Activated B cell treated with CpG ODN at 0.5 μM for 24 hours (primary cell): ENCODE measurements around the gene GRPEL1. TPM values are rescaled to one million over a fixed set of nuclear protein-coding genes. Genes with fewer than 3 reads are reported as not detected.
"Not testable (repeated sequence)": the region's sequence is repeated elsewhere in the genome, so short reads cannot be mapped to it uniquely, and the experiment has no call there.

Experiments
- ATAC-seq: fragments of 200-7000 bp; cut with Tn5 transposase; one replicate; pipeline ENCODE4 v1.10.0; 2021; ENCODE audit warnings: low read depth, mild to moderate bottlenecking, moderate library complexity
- CTCF ChIA-PET: fragments of 350-600 bp; sonication (Branson Sonifier 250); formaldehyde crosslinking; loops from one replicate; lab custom pipeline; 2021; ENCODE audit warnings: antibody characterized with exemption; lab: Charles Lee
- POLR2A ChIA-PET: fragments of 350-600 bp; sonication (Branson Sonifier 250); formaldehyde crosslinking; loops from one replicate; lab custom pipeline; 2021; ENCODE audit warnings: antibody characterized with exemption; lab: Charles Lee
- DNase-seq: peaks from one replicate; pipeline ENCODE4 v3.0.0; 2022
- H3K27ac Mint-ChIP-seq: one replicate; pipeline ENCODE4 v1.8.0; 2020; ENCODE audit warnings: mixed read lengths
- H3K27me3 Mint-ChIP-seq: one replicate; pipeline ENCODE4 v1.8.0; 2021; ENCODE audit warnings: mixed read lengths
- H3K36me3 Mint-ChIP-seq: one replicate; pipeline ENCODE4 v1.8.0; 2021; ENCODE audit warnings: low read depth, mixed read lengths
- H3K4me1 Mint-ChIP-seq: one replicate; pipeline ENCODE4 v1.8.0; 2021; ENCODE audit warnings: mixed read lengths
- H3K4me3 Mint-ChIP-seq: one replicate; pipeline ENCODE4 v1.8.0; 2020; ENCODE audit warnings: mild to moderate bottlenecking, mixed read lengths
- H3K9me3 Mint-ChIP-seq: one replicate; pipeline ENCODE4 v1.8.0; 2020; ENCODE audit warnings: mixed read lengths
- CTCF ChIP-seq: fragments of 200-600 bp; IDR thresholded peaks from one replicate; pipeline ENCODE4 v1.8.0; 2022; ENCODE audit warnings: antibody characterized with exemption, mild to moderate bottlenecking
- intact Hi-C: fragments of 100-400 bp; cut with micrococcal nuclease; formaldehyde crosslinking; loops from one replicate; pipeline ENCODE4 v1.15.1; 2024
- total RNA-seq: library from RNA; stranded (reverse); gene quantifications from 2 replicates; pipeline ENCODE4 v1.2.3, GENCODE V29; 2022

Gene GRPEL1
- total RNA-seq, 1 donor from 2014 or later, result 31.8 TPM

GRCh38 chr4:7103031-7103606, 35.3 kb upstream of the GRPEL1 start:
- CTCF ChIA-PET, result interaction anchor here (1.0 to 1.4 kb wide), 3 partner anchors 10 to 35 kb away, joined by 3 to 4 read pairs (median 3); partner anchors contain the start of gene GRPEL1
- peak; percentile 96 for ATAC-seq
- intact Hi-C loops, result loop anchor here (1.0 kb wide), 5 partner anchors 35 to 834 kb away; partner anchors contain the start of genes BLOC1S4, GRPEL1, TADA2B and WFS1

GRCh38 chr4:7102516-7102909, 34.6 kb upstream of the GRPEL1 start:
- H3K36me3 Mint-ChIP-seq, H3K27me3 Mint-ChIP-seq, DNase-seq, H3K27ac Mint-ChIP-seq, ATAC-seq, H3K9me3 Mint-ChIP-seq, intact Hi-C loops: not testable (repeated sequence)
- Mint-ChIP-seq H3K4me3 (peak overlapping the region; percentile 91), H3K4me1 (peaks cover 20% of the 10 kb centered on the region)
- POLR2A ChIA-PET, result interaction anchor here (0.7 to 1.2 kb wide), 3 partner anchors 34 to 204 kb away, joined by 3 read pairs; partner anchors contain the start of gene GRPEL1
- CTCF ChIA-PET, result interaction anchor here (1.0 to 1.4 kb wide), 3 partner anchors 10 to 34 kb away, joined by 3 to 4 read pairs (median 3); partner anchors contain the start of gene GRPEL1

More at GRCh38 chr4:7103031-7103606, 35.3 kb upstream of the GRPEL1 start:
- no peak for TF ChIP-seq CTCF
- peaks cover under 1% of the 10 kb centered on the region for H3K27me3 Mint-ChIP-seq
- no peaks in the 10 kb centered on the region for H3K36me3 Mint-ChIP-seq
- peak overlapping the region; percentile 46 for H3K27ac Mint-ChIP-seq
- POLR2A ChIA-PET, result interaction anchor here (0.7 to 1.2 kb wide), 2 partner anchors 35 to 205 kb away, joined by 3 read pairs; partner anchors contain the start of gene GRPEL1
- peaks cover 20% of the 10 kb centered on the region for H3K4me1 Mint-ChIP-seq
- no peaks in the 10 kb centered on the region for H3K9me3 Mint-ChIP-seq
- H3K4me3 Mint-ChIP-seq, result peak overlapping the region; percentile 91
- peak; percentile 65 for DNase-seq

- ChIA-PET POLR2A (interaction anchor here (0.7 to 1.2 kb wide), 2 partner anchors 34 to 139 kb away, joined by 3 read pairs; partner anchors contain the start of gene GRPEL1), CTCF (interaction anchor here (1.0 to 1.4 kb wide), 4 partner anchors 11 to 34 kb away, joined by 3 to 4 read pairs (median 3); partner anchors contain the start of gene GRPEL1)
- Mint-ChIP-seq H3K9me3 (no peaks in the 10 kb centered on the region), H3K27ac (no peak overlapping the region), H3K27me3 (peaks cover 4% of the 10 kb centered on the region), H3K36me3 (no peaks in the 10 kb centered on the region), H3K4me3 (peak overlapping the region; percentile 91), H3K4me1 (peaks cover 20% of the 10 kb centered on the region)
- DNase-seq (peak; percentile 34), ATAC-seq (peak; percentile 37)
- TF ChIP-seq CTCF, result no peak
- intact Hi-C loops, result no loop called here
These were observed 34.0 kb upstream of the GRPEL1 start for GRCh38 chr4:7101692-7102515.

- Mint-ChIP-seq H3K4me1 (peaks cover under 1% of the 10 kb centered on the region), H3K9me3 (no peaks in the 10 kb centered on the region), H3K4me3 (no peak overlapping the region), H3K27me3 (peaks cover 21% of the 10 kb centered on the region), H3K36me3 (no peaks in the 10 kb centered on the region), H3K27ac (no peak overlapping the region)
- CTCF ChIA-PET, result no interaction called here
- DNase-seq (no peak), ATAC-seq (no peak)
- no peak for TF ChIP-seq CTCF
- intact Hi-C loops, result no loop called here
- POLR2A ChIA-PET, result no interaction called here
These were observed 28.4 kb upstream of the GRPEL1 start for GRCh38 chr4:7096236-7096635.

- Mint-ChIP-seq H3K4me1 (no peaks in the 10 kb centered on the region), H3K27me3 (peaks cover 21% of the 10 kb centered on the region), H3K36me3 (no peaks in the 10 kb centered on the region), H3K27ac (no peak overlapping the region), H3K9me3 (no peaks in the 10 kb centered on the region), H3K4me3 (no peak overlapping the region)
- no peak for DNase-seq
- TF ChIP-seq CTCF, result no peak
- ATAC-seq, result no peak
- intact Hi-C loops, result no loop called here
- ChIA-PET CTCF (no interaction called here), POLR2A (no interaction called here)
These were observed 27.8 kb upstream of the GRPEL1 start for GRCh38 chr4:7095611-7096155.
